ENCODE results near the gene FAM53B. TPM values are rescaled to one million over a fixed set of nuclear protein-coding genes. Genes with fewer than 3 reads are reported as not detected.

Gene FAM53B
- total RNA-seq, 1 experiment from 2014 or later, result 11.2 TPM

DNA sequence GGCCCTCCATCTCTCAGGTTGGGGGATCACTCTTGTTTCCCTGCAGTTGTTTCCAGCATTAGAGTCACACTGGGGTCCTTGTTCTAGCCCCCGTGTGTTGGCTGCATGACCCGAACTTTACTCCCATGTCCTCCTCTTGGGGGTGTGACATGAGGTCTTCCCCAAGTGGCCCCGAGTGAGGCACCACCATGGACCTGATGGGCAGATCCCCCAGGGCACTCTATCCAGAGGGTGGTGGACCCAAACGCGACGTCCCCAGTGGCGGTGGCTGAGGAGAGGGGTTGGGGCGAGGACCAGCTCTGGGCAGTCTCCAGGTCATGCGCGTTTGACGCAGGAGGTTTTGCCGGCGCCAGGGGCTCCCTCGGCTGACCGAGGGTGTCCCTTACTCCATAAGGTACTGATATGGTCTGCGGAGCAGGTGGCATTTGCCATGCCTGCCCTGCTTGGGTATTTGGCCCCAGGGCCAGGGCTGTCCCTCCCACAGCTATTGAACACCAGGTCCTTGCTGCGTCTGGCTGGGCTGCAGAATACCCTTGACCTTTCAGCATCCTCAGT, 150.7 kb downstream of the FAM53B start:
- no peak for DNase-seq
- TF ChIP-seq CTCF (IDR thresholded peaks at IDR 0.05; ENCODE audit: unreplicated experiment), result no peak
- intact Hi-C loops (cut with micrococcal nuclease; ENCODE audit: unreplicated experiment), result no loop called here
- Mint-ChIP-seq H3K36me3 (ENCODE audit: insufficient read depth, unreplicated experiment) (no peaks in the 10 kb centered on the region), H3K4me3 (ENCODE audit: low read depth, unreplicated experiment) (no peak overlapping the region), H3K9me3 (ENCODE audit: low read depth, unreplicated experiment) (peaks cover 2% of the 10 kb centered on the region), H3K27me3 (ENCODE audit: unreplicated experiment) (peaks cover 30% of the 10 kb centered on the region), H3K4me1 (ENCODE audit: low read depth, unreplicated experiment) (peaks cover 9% of the 10 kb centered on the region), H3K27ac (ENCODE audit: unreplicated experiment) (no peak overlapping the region)
- BruUV-seq (replicated peaks), result no TSS peak
- CTCF ChIA-PET, result no interaction called here

- CTCF ChIA-PET, result no interaction called here
- H3K27me3 Mint-ChIP-seq (ENCODE audit: unreplicated experiment), result peaks cover 28% of the 10 kb centered on the region
- BruUV-seq (replicated peaks), result no TSS peak
- intact Hi-C loops (cut with micrococcal nuclease; ENCODE audit: unreplicated experiment), result no loop called here
- H3K9me3 Mint-ChIP-seq (ENCODE audit: low read depth, unreplicated experiment), result peaks cover 2% of the 10 kb centered on the region
- H3K36me3 Mint-ChIP-seq (ENCODE audit: insufficient read depth, unreplicated experiment), result no peaks in the 10 kb centered on the region
- TF ChIP-seq CTCF (IDR thresholded peaks at IDR 0.05; ENCODE audit: unreplicated experiment), result no peak
- no peak overlapping the region for H3K27ac Mint-ChIP-seq (ENCODE audit: unreplicated experiment)
- H3K4me3 Mint-ChIP-seq (ENCODE audit: low read depth, unreplicated experiment), result no peak overlapping the region
- no peak for DNase-seq
- peaks cover 9% of the 10 kb centered on the region for H3K4me1 Mint-ChIP-seq (ENCODE audit: low read depth, unreplicated experiment)
These were observed 151.3 kb downstream of the FAM53B start for GRCh38 chr10:124592736-124593430.

- no TSS peak for BruUV-seq (replicated peaks)
- Mint-ChIP-seq H3K27me3 (ENCODE audit: unreplicated experiment) (peaks cover 28% of the 10 kb centered on the region), H3K9me3 (ENCODE audit: low read depth, unreplicated experiment) (peaks cover 2% of the 10 kb centered on the region), H3K4me1 (ENCODE audit: low read depth, unreplicated experiment) (peaks cover 8% of the 10 kb centered on the region), H3K4me3 (ENCODE audit: low read depth, unreplicated experiment) (no peak overlapping the region), H3K27ac (ENCODE audit: unreplicated experiment) (no peak overlapping the region), H3K36me3 (ENCODE audit: insufficient read depth, unreplicated experiment) (no peaks in the 10 kb centered on the region)
- intact Hi-C loops (cut with micrococcal nuclease; ENCODE audit: unreplicated experiment), result no loop called here
- DNase-seq, result no peak
- CTCF ChIA-PET, result no interaction called here
- no peak for TF ChIP-seq CTCF (IDR thresholded peaks at IDR 0.05; ENCODE audit: unreplicated experiment)
These were observed 152.1 kb downstream of the FAM53B start for GRCh38 chr10:124592101-124592500.

DNA sequence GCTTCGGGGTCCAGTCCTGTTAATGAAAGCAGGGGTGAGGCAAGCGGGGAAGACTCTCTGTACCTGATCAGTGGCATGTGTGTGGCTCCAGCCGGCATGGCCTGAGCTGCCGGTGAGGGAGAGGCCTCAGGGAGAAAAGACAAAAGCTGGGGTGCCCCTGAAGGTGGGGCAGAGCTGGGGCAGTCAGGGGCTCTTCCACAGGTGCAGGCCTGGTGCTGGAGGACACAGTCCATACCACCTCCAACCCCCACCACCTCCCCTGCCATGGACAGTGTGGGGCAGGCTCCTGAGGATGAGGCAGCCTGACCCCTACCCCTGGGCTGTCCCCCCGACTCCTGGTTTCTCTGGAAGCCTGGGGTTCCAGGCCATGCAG, 153.1 kb downstream of the FAM53B start:
- H3K9me3 Mint-ChIP-seq (ENCODE audit: low read depth, unreplicated experiment), result peaks cover 2% of the 10 kb centered on the region
- H3K36me3 Mint-ChIP-seq (ENCODE audit: insufficient read depth, unreplicated experiment), result no peaks in the 10 kb centered on the region
- TF ChIP-seq CTCF (IDR thresholded peaks at IDR 0.05; ENCODE audit: unreplicated experiment), result no peak
- intact Hi-C loops (cut with micrococcal nuclease; ENCODE audit: unreplicated experiment), result no loop called here
- no TSS peak for BruUV-seq (replicated peaks)
- H3K27ac Mint-ChIP-seq (ENCODE audit: unreplicated experiment), result no peak overlapping the region
- H3K4me3 Mint-ChIP-seq (ENCODE audit: low read depth, unreplicated experiment), result no peak overlapping the region
- DNase-seq, result no peak
- CTCF ChIA-PET, result no interaction called here
- peaks cover 28% of the 10 kb centered on the region for H3K27me3 Mint-ChIP-seq (ENCODE audit: unreplicated experiment)
- H3K4me1 Mint-ChIP-seq (ENCODE audit: low read depth, unreplicated experiment), result no peaks in the 10 kb centered on the region

Measured in Calu3 (cell line).